IPS-18a (cell line): ENCODE measurements around the gene HPS1.
"Not testable (repeated sequence)": the region's sequence is repeated elsewhere in the genome, so short reads cannot be mapped to it uniquely, and the experiment has no call there.

ENCODE experiments used
- H3K27ac ChIP-seq: one replicate; pipeline ENCODE4 v1.5.1; 2013; ENCODE audit warnings: low read length
- H3K27me3 ChIP-seq: one replicate; pipeline ENCODE4 v1.6.1; 2013; ENCODE audit warnings: mild to moderate bottlenecking, low read length; ENCODE audit not compliant: control insufficient read depth, insufficient read depth
- H3K36me3 ChIP-seq: one replicate; pipeline ENCODE4 v1.6.1; 2013; ENCODE audit warnings: low read depth, low read length; ENCODE audit not compliant: control insufficient read depth
- H3K4me1 ChIP-seq: one replicate; pipeline ENCODE4 v1.6.1; 2013; ENCODE audit warnings: low read depth, low read length; ENCODE audit not compliant: control insufficient read depth
- H3K4me3 ChIP-seq: one replicate; pipeline ENCODE4 v1.5.1; 2013; ENCODE audit warnings: low read length
- H3K9ac ChIP-seq: one replicate; pipeline ENCODE4 v1.6.1; 2013; ENCODE audit warnings: mild to moderate bottlenecking, low read length, moderate library complexity
- H3K9me3 ChIP-seq: one replicate; pipeline ENCODE4 v1.6.1; 2013; ENCODE audit warnings: low read depth, low read length; ENCODE audit not compliant: control insufficient read depth

The HPS1 gene

GRCh38 chr10:98391578-98391991, 55.1 kb downstream of the HPS1 start:
- Histone ChIP-seq H3K9me3 (no peaks in the 10 kb centered on the region), H3K4me3 (no peak overlapping the region), H3K9ac (no peak overlapping the region), H3K36me3 (no peaks in the 10 kb centered on the region), H3K27ac (no peak overlapping the region), H3K4me1 (no peaks in the 10 kb centered on the region), H3K27me3 (no peaks in the 10 kb centered on the region)

GRCh38 chr10:98391065-98391464, 55.7 kb downstream of the HPS1 start:
- Histone ChIP-seq H3K4me3 (no peak overlapping the region), H3K9me3 (no peaks in the 10 kb centered on the region), H3K4me1 (no peaks in the 10 kb centered on the region), H3K36me3 (no peaks in the 10 kb centered on the region), H3K27ac (no peak overlapping the region), H3K27me3 (no peaks in the 10 kb centered on the region), H3K9ac (no peak overlapping the region)

GRCh38 chr10:98390406-98390805, 56.3 kb downstream of the HPS1 start:
- Histone ChIP-seq H3K9me3 (no peaks in the 10 kb centered on the region), H3K27ac (no peak overlapping the region), H3K4me3 (no peak overlapping the region), H3K4me1 (no peaks in the 10 kb centered on the region), H3K27me3 (no peaks in the 10 kb centered on the region), H3K9ac (no peak overlapping the region), H3K36me3 (no peaks in the 10 kb centered on the region)

GRCh38 chr10:98389398-98389797, 57.3 kb downstream of the HPS1 start:
- Histone ChIP-seq H3K4me3 (no peak overlapping the region), H3K9ac (no peak overlapping the region), H3K4me1 (no peaks in the 10 kb centered on the region), H3K27ac (no peak overlapping the region), H3K27me3 (no peaks in the 10 kb centered on the region), H3K9me3 (no peaks in the 10 kb centered on the region), H3K36me3 (no peaks in the 10 kb centered on the region)

GRCh38 chr10:98388101-98388655, 58.6 kb downstream of the HPS1 start:
- no peaks in the 10 kb centered on the region for H3K9me3 ChIP-seq
- no peaks in the 10 kb centered on the region for H3K36me3 ChIP-seq
- H3K4me3 ChIP-seq, result no peak overlapping the region
- H3K4me1 ChIP-seq, result no peaks in the 10 kb centered on the region
- no peaks in the 10 kb centered on the region for H3K27me3 ChIP-seq
- no peak overlapping the region for H3K27ac ChIP-seq
- H3K9ac ChIP-seq, result no peak overlapping the region

GRCh38 chr10:98384531-98385133, 62.1 kb downstream of the HPS1 start:
- Histone ChIP-seq H3K36me3 (no peaks in the 10 kb centered on the region), H3K4me1 (peaks cover 9% of the 10 kb centered on the region), H3K27ac (no peak overlapping the region), H3K27me3 (no peaks in the 10 kb centered on the region), H3K4me3 (no peak overlapping the region), H3K9ac (no peak overlapping the region), H3K9me3 (no peaks in the 10 kb centered on the region)

GRCh38 chr10:98383869-98384268, 62.9 kb downstream of the HPS1 start:
- no peak overlapping the region for H3K9ac ChIP-seq
- no peaks in the 10 kb centered on the region for H3K27me3 ChIP-seq
- H3K4me3 ChIP-seq, result no peak overlapping the region
- no peaks in the 10 kb centered on the region for H3K9me3 ChIP-seq
- H3K27ac ChIP-seq, result no peak overlapping the region
- H3K36me3 ChIP-seq, result no peaks in the 10 kb centered on the region
- peaks cover 9% of the 10 kb centered on the region for H3K4me1 ChIP-seq

GRCh38 chr10:98383134-98383667, 63.5 kb downstream of the HPS1 start:
- not testable (repeated sequence) for H3K4me1 ChIP-seq, H3K27me3 ChIP-seq, H3K9ac ChIP-seq, H3K4me3 ChIP-seq, H3K9me3 ChIP-seq, H3K36me3 ChIP-seq, H3K27ac ChIP-seq

- H3K4me1 ChIP-seq, result peaks cover 9% of the 10 kb centered on the region
- H3K9ac ChIP-seq, result no peak overlapping the region
- H3K27ac ChIP-seq, result no peak overlapping the region
- H3K4me3 ChIP-seq, result no peak overlapping the region
- no peaks in the 10 kb centered on the region for H3K27me3 ChIP-seq
- H3K36me3 ChIP-seq, result no peaks in the 10 kb centered on the region
- H3K9me3 ChIP-seq, result no peaks in the 10 kb centered on the region
Measured at GRCh38 chr10:98382691-98383101, 64.0 kb downstream of the HPS1 start.

GRCh38 chr10:98380493-98381339, 66.0 kb downstream of the HPS1 start:
- no peak overlapping the region for H3K27ac ChIP-seq
- no peaks in the 10 kb centered on the region for H3K9me3 ChIP-seq
- no peaks in the 10 kb centered on the region for H3K27me3 ChIP-seq
- no peak overlapping the region for H3K9ac ChIP-seq
- no peaks in the 10 kb centered on the region for H3K36me3 ChIP-seq
- H3K4me3 ChIP-seq, result no peak overlapping the region
- H3K4me1 ChIP-seq, result peaks cover 9% of the 10 kb centered on the region

GRCh38 chr10:98378722-98379121, 68.0 kb downstream of the HPS1 start:
- no peak overlapping the region for H3K4me3 ChIP-seq
- H3K27ac ChIP-seq, result no peak overlapping the region
- peaks cover 16% of the 10 kb centered on the region for H3K4me1 ChIP-seq
- H3K36me3 ChIP-seq, result no peaks in the 10 kb centered on the region
- no peaks in the 10 kb centered on the region for H3K27me3 ChIP-seq
- no peaks in the 10 kb centered on the region for H3K9me3 ChIP-seq
- no peak overlapping the region for H3K9ac ChIP-seq
